ENCODE measurements around the gene ARHGAP25.

ARHGAP25 gene

DNA sequence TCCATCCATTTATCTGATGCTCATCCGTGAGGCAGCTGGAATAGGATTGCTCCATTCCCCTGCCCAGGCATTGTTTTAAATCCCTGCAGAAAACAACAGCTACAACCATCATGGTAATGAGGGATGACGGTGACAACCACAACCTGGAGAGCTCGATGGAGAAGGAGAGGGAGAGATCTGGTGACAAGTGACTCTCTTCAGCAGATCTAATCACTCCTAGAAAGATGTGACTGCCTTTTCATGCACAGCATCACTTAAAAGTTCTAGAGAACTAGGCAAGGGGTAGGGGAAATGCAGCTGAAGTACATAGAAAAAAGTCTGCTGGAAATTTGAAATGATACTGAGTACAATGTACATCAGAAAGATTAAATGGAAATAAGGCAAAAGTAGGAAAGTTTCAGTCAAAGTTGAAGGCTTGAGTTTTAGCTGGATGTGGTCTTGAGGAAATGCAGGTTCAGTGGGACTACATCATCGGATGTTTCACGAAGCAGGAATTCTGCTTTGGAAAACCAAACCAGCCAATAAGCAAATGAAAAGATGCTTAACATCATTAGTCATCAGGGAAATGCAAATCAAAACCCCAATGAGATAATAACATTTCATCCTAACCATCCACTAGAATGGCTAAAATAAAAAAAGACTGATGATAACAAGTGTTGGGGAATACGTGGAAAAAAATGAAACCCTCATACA, 6.8 kb upstream of the ARHGAP25 start:
- no peak overlapping the region for H3K4me3 ChIP-seq (ENCODE audit: low read depth, low read length)
- TF ChIP-seq CTCF (IDR thresholded peaks at IDR 0.05; ENCODE audit: low read depth, low read length), result no peak

DNA sequence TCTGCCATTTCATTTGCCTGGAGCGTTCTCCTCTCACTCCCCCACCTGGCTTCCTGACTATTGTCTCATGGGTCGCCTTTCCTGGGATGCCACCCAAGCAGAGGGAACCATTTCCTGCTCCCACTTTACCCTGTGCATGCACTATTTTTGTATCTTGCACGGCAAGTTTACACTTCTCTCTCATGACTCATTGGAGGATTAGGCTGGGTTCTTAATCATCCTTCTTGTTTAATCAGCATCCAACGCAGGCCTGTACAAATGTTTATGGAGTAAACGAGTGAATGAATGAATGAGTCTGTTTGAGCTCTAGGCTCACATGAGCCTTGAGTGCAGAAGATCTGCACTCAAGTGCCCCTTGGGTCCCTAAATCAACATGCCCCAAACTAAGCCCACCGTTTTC, 3.8 kb upstream of the ARHGAP25 start:
- no peak overlapping the region for H3K4me3 ChIP-seq (ENCODE audit: low read depth, low read length)
- TF ChIP-seq CTCF (IDR thresholded peaks at IDR 0.05; ENCODE audit: low read depth, low read length), result no peak

DNA sequence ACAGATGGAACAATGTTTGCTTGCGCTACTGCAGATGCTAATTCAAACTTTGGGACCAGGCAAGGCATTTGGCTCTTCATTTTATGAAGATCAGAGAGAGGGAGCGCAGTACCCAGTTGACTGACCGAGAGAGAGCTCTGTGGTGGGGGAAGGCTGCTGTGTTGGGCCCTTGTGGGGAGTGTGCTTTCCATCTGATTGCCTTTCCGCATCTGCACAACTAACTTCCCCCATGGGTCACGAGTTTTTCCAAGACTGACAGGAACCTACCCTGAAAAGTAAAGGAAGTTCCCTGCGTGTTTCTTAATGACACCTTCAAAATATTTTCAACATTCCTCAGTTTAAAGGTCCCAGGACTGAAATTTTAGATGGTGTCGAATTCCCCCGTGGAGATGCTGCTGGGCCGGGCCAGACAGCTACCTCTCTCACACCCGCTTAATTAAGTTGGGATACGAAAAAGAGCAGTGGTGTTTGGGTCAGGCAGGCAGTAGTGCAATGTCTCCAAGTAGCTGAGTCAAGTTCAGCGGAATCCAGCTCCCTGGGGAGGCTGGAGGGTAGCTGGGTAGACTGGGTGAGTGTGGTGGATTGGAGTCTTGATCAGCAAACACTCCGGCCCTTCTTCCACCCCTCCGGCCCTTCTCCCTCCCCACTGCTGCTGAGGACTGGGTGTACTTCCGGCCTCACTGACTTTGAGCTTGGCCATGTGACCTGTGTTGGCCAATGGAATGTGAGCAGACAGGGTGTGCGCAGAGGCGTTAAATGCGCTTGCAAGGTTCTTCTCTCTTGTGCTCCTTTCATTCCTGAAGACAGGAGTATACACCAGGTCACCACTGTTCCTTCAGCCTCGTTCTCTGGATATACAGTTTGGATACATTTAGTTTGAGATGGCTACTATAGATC, 2.3 kb upstream of the ARHGAP25 start:
- H3K4me3 ChIP-seq (ENCODE audit: low read depth, low read length), result no peak overlapping the region
- TF ChIP-seq CTCF (IDR thresholded peaks at IDR 0.05; ENCODE audit: low read depth, low read length), result no peak

DNA sequence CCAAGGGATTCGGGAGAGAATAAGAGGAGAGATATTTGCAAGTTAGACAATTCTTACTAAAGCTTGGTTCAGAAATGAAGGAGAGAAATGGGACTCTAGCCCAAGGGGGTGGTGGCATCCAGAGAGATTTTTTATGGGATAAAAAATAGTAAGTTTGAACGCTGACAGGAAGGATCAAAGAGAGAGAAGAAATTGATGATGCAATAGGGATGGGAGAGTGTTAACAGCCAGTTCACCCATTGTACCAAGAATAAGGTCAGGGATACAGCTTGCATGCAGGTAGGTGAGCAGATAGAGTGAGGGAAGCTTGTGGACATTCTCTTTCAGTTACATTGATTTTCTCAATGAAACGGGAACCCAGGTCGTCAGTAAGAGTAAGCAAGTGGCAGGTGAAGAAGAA, 1.2 kb upstream of the ARHGAP25 start:
- no peak overlapping the region for H3K4me3 ChIP-seq (ENCODE audit: low read depth, low read length)
- no peak for TF ChIP-seq CTCF (IDR thresholded peaks at IDR 0.05; ENCODE audit: low read depth, low read length)

DNA sequence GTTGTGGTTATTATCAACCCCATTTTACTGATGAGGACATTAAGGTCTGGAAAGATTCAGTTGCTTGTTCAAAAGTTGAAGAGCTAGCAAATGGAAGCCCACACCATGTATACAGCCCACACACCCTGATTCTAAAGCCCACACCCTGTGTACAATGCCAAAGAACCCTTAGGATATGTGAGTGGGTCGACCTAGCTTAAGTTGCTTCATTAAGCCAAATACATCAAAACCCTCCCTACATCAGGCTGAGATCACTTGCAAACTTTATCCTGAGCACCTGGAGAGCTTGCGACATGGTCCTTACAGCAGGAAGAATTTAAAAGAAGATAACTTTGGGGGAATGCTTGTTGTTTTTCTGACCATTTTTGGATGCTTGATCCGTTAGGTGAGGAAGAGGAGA, 435 bp upstream of the ARHGAP25 start:
- no peak overlapping the region for H3K4me3 ChIP-seq (ENCODE audit: low read depth, low read length)

GRCh38 chr2:68736086-68736485, 1.5 kb downstream of the ARHGAP25 start:
- H3K4me3 ChIP-seq (ENCODE audit: low read depth, low read length), result no peak overlapping the region
- no peak for TF ChIP-seq CTCF (IDR thresholded peaks at IDR 0.05; ENCODE audit: low read depth, low read length)

More for the DNA sequence above, 435 bp upstream of the ARHGAP25 start:
- no peak for TF ChIP-seq CTCF (IDR thresholded peaks at IDR 0.05; ENCODE audit: low read depth, low read length)

GRCh38 chr2:68737711-68738110, 3.1 kb downstream of the ARHGAP25 start:
- H3K4me3 ChIP-seq (ENCODE audit: low read depth, low read length), result no peak overlapping the region

More at GRCh38 chr2:68737711-68738110, 3.1 kb downstream of the ARHGAP25 start:
- TF ChIP-seq CTCF (IDR thresholded peaks at IDR 0.05; ENCODE audit: low read depth, low read length), result no peak
